Panc1 (cell line): ENCODE results near the gene LRRC43.

Experiments used
- CTCF ChIP-seq: fragments of 450-650 bp; IDR thresholded peaks from 2 replicates; pipeline ENCODE4 v1.5.1; 2017; ENCODE audit warnings: mild to moderate bottlenecking
- POLR2AphosphoS5 ChIP-seq: IDR thresholded peaks from 2 replicates; pipeline ENCODE4 v1.6.1; 2012; ENCODE audit warnings: mild to moderate bottlenecking, low read depth, low read length, moderate library complexity
- SIN3A ChIP-seq: IDR thresholded peaks from 2 replicates; pipeline ENCODE4 v1.6.1; 2012; ENCODE audit warnings: low read depth, mild to moderate bottlenecking, low read length, moderate library complexity, borderline replicate concordance; ENCODE audit not compliant: insufficient read depth
- TCF7L2 ChIP-seq: IDR thresholded peaks from 2 replicates; pipeline ENCODE4 v1.6.1; 2011; ENCODE audit warnings: mild to moderate bottlenecking, low read depth, low read length, inconsistent platforms
- TF ChIP-seq, protein P1 (sequence below), 2 experiments: IDR thresholded peaks; 2 replicates each; pipeline ENCODE4 v1.6.1; 2011 to 2012; ENCODE audit warnings: low read depth in 2 of 2, control low read depth in 1 of 2, low read length in 1 of 2, mild to moderate bottlenecking in 1 of 2, moderate library complexity in 1 of 2; ENCODE audit not compliant: insufficient read depth in 1 of 2

- no peak for TF ChIP-seq POLR2AphosphoS5
- no peak for TF ChIP-seq CTCF
- TF ChIP-seq, protein P1, sequence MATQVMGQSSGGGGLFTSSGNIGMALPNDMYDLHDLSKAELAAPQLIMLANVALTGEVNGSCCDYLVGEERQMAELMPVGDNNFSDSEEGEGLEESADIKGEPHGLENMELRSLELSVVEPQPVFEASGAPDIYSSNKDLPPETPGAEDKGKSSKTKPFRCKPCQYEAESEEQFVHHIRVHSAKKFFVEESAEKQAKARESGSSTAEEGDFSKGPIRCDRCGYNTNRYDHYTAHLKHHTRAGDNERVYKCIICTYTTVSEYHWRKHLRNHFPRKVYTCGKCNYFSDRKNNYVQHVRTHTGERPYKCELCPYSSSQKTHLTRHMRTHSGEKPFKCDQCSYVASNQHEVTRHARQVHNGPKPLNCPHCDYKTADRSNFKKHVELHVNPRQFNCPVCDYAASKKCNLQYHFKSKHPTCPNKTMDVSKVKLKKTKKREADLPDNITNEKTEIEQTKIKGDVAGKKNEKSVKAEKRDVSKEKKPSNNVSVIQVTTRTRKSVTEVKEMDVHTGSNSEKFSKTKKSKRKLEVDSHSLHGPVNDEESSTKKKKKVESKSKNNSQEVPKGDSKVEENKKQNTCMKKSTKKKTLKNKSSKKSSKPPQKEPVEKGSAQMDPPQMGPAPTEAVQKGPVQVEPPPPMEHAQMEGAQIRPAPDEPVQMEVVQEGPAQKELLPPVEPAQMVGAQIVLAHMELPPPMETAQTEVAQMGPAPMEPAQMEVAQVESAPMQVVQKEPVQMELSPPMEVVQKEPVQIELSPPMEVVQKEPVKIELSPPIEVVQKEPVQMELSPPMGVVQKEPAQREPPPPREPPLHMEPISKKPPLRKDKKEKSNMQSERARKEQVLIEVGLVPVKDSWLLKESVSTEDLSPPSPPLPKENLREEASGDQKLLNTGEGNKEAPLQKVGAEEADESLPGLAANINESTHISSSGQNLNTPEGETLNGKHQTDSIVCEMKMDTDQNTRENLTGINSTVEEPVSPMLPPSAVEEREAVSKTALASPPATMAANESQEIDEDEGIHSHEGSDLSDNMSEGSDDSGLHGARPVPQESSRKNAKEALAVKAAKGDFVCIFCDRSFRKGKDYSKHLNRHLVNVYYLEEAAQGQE (IDR thresholded peaks at IDR 0.05; ENCODE audit: insufficient read depth in 1 of 2, low read depth in 2 of 2, low read length in 1 of 2), result no peak
- TF ChIP-seq SIN3A, result no peak
- no peak for TF ChIP-seq TCF7L2
These were observed 37.2 kb upstream of the LRRC43 start for GRCh38 chr12:122145505-122146330.
